ENCODE data around the gene LIMK2.

The LIMK2 gene

GRCh38 chr22:31275018-31275417, 62.9 kb downstream of the LIMK2 start:
- H3K36me3 ChIP-seq (ENCODE audit: control insufficient read depth, insufficient read depth, low read length), result peaks cover 84% of the 10 kb centered on the region
- 96 to 100% methylated on average over 5 to 6 of the region's 6 CpGs for WGBS, 2 experiments (ENCODE audit: insufficient coverage in 2 of 2)
- no peak overlapping the region for H3K4me3 ChIP-seq (ENCODE audit: extremely low read depth, insufficient read depth, low read length, poor library complexity, severe bottlenecking)
- H3K4me1 ChIP-seq (ENCODE audit: control insufficient read depth, insufficient read depth, low read length, poor library complexity, severe bottlenecking), result peaks cover 1% of the 10 kb centered on the region
- H3K9me3 ChIP-seq (ENCODE audit: control insufficient read depth, low read length), result no peaks in the 10 kb centered on the region
- no peak overlapping the region for H3K27ac ChIP-seq (ENCODE audit: low read depth, low read length, severe bottlenecking)

- no peaks in the 10 kb centered on the region for H3K9me3 ChIP-seq (ENCODE audit: control insufficient read depth, low read length)
- peaks cover 83% of the 10 kb centered on the region for H3K36me3 ChIP-seq (ENCODE audit: control insufficient read depth, insufficient read depth, low read length)
- no peak overlapping the region for H3K4me3 ChIP-seq (ENCODE audit: extremely low read depth, insufficient read depth, low read length, poor library complexity, severe bottlenecking)
- no peaks in the 10 kb centered on the region for H3K4me1 ChIP-seq (ENCODE audit: control insufficient read depth, insufficient read depth, low read length, poor library complexity, severe bottlenecking)
- H3K27ac ChIP-seq (ENCODE audit: low read depth, low read length, severe bottlenecking), result no peak overlapping the region
- 75 to 83% methylated on average over 2 to 3 of the region's 5 CpGs for WGBS, 2 experiments (ENCODE audit: insufficient coverage in 2 of 2)
Observed at GRCh38 chr22:31275576-31275975, 63.5 kb downstream of the LIMK2 start.

DNA sequence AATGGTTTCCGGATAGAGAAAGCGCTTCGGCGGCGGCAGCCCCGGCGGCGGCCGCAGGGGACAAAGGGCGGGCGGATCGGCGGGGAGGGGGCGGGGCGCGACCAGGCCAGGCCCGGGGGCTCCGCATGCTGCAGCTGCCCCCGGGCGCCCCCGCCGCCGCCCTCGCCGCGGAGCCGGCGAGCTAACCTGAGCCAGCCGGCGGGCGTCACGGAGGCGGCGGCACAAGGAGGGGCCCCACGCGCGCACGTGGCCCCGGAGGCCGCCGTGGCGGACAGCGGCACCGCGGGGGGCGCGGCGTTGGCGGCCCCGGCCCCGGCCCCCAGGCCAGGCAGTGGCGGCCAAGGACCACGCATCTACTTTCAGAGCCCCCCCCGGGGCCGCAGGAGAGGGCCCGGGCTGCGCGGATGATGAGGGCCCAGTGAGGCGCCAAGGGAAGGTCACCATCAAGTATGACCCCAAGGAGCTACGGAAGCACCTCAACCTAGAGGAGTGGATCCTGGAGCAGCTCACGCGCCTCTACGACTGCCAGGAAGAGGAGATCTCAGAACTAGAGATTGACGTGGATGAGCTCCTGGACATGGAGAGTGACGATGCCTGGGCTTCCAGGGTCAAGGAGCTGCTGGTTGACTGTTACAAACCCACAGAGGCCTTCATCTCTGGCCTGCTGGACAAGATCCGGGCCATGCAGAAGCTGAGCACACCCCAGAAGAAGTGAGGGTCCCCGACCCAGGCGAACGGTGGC, 64.5 kb downstream of the LIMK2 start:
- no peaks in the 10 kb centered on the region for H3K4me1 ChIP-seq (ENCODE audit: control insufficient read depth, insufficient read depth, low read length, poor library complexity, severe bottlenecking)
- no peak overlapping the region for H3K4me3 ChIP-seq (ENCODE audit: extremely low read depth, insufficient read depth, low read length, poor library complexity, severe bottlenecking)
- peaks cover 82% of the 10 kb centered on the region for H3K36me3 ChIP-seq (ENCODE audit: control insufficient read depth, insufficient read depth, low read length)
- 97 to 98% methylated on average over 49 to 53 of the region's 69 CpGs for WGBS, 2 experiments (ENCODE audit: insufficient coverage in 2 of 2)
- no peak overlapping the region for H3K27ac ChIP-seq (ENCODE audit: low read depth, low read length, severe bottlenecking)
- no peaks in the 10 kb centered on the region for H3K9me3 ChIP-seq (ENCODE audit: control insufficient read depth, low read length)

GRCh38 chr22:31277741-31278140, 65.6 kb downstream of the LIMK2 start:
- 90 to 97% methylated on average over 3 to 4 of the region's 5 CpGs for whole genome bisulfite sequencing, 2 experiments (ENCODE audit: insufficient coverage in 2 of 2)
- Histone ChIP-seq H3K4me1 (ENCODE audit: control insufficient read depth, insufficient read depth, low read length, poor library complexity, severe bottlenecking) (no peaks in the 10 kb centered on the region), H3K36me3 (ENCODE audit: control insufficient read depth, insufficient read depth, low read length) (peaks cover 83% of the 10 kb centered on the region), H3K4me3 (ENCODE audit: extremely low read depth, insufficient read depth, low read length, poor library complexity, severe bottlenecking) (no peak overlapping the region), H3K9me3 (ENCODE audit: control insufficient read depth, low read length) (no peaks in the 10 kb centered on the region), H3K27ac (ENCODE audit: low read depth, low read length, severe bottlenecking) (no peak overlapping the region)

DNA sequence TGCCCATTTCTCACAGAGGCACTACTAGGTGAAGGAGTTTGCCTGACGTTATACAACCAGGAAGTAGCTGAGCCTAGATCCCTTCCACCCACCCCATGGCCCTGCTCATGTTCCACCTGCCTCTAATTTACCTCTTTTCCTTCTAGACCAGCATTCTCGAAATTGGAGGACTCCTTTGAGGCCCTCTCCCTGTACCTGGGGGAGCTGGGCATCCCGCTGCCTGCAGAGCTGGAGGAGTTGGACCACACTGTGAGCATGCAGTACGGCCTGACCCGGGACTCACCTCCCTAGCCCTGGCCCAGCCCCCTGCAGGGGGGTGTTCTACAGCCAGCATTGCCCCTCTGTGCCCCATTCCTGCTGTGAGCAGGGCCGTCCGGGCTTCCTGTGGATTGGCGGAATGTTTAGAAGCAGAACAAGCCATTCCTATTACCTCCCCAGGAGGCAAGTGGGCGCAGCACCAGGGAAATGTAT, 66.1 kb downstream of the LIMK2 start:
- Histone ChIP-seq H3K4me1 (ENCODE audit: control insufficient read depth, insufficient read depth, low read length, poor library complexity, severe bottlenecking) (no peaks in the 10 kb centered on the region), H3K4me3 (ENCODE audit: extremely low read depth, insufficient read depth, low read length, poor library complexity, severe bottlenecking) (no peak overlapping the region), H3K36me3 (ENCODE audit: control insufficient read depth, insufficient read depth, low read length) (peaks cover 81% of the 10 kb centered on the region), H3K27ac (ENCODE audit: low read depth, low read length, severe bottlenecking) (no peak overlapping the region), H3K9me3 (ENCODE audit: control insufficient read depth, low read length) (no peaks in the 10 kb centered on the region)
- WGBS, 2 experiments (ENCODE audit: insufficient coverage in 2 of 2), result 90 to 97% methylated on average over 4 to 9 of the region's 9 CpGs

DNA sequence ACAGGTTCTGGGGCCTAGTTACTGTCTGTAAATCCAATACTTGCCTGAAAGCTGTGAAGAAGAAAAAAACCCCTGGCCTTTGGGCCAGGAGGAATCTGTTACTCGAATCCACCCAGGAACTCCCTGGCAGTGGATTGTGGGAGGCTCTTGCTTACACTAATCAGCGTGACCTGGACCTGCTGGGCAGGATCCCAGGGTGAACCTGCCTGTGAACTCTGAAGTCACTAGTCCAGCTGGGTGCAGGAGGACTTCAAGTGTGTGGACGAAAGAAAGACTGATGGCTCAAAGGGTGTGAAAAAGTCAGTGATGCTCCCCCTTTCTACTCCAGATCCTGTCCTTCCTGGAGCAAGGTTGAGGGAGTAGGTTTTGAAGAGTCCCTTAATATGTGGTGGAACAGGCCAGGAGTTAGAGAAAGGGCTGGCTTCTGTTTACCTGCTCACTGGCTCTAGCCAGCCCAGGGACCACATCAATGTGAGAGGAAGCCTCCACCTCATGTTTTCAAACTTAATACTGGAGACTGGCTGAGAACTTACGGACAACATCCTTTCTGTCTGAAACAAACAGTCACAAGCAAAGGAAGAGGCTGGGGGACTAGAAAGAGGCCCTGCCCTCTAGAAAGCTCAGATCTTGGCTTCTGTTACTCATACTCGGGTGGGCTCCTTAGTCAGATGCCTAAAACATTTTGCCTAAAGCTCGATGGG, 66.7 kb downstream of the LIMK2 start:
- Histone ChIP-seq H3K27ac (ENCODE audit: low read depth, low read length, severe bottlenecking) (no peak overlapping the region), H3K4me3 (ENCODE audit: extremely low read depth, insufficient read depth, low read length, poor library complexity, severe bottlenecking) (no peak overlapping the region), H3K9me3 (ENCODE audit: control insufficient read depth, low read length) (no peaks in the 10 kb centered on the region), H3K4me1 (ENCODE audit: control insufficient read depth, insufficient read depth, low read length, poor library complexity, severe bottlenecking) (no peaks in the 10 kb centered on the region), H3K36me3 (ENCODE audit: control insufficient read depth, insufficient read depth, low read length) (peaks cover 78% of the 10 kb centered on the region)
- 90 to 97% methylated on average over 4 to 5 of the region's 6 CpGs for WGBS, 2 experiments (ENCODE audit: insufficient coverage in 2 of 2)

GRCh38 chr22:31279327-31279669, 67.2 kb downstream of the LIMK2 start:
- H3K36me3 ChIP-seq (ENCODE audit: control insufficient read depth, insufficient read depth, low read length), result peaks cover 76% of the 10 kb centered on the region
- no peak overlapping the region for H3K27ac ChIP-seq (ENCODE audit: low read depth, low read length, severe bottlenecking)
- H3K9me3 ChIP-seq (ENCODE audit: control insufficient read depth, low read length), result no peaks in the 10 kb centered on the region
- H3K4me3 ChIP-seq (ENCODE audit: extremely low read depth, insufficient read depth, low read length, poor library complexity, severe bottlenecking), result no peak overlapping the region
- no peaks in the 10 kb centered on the region for H3K4me1 ChIP-seq (ENCODE audit: control insufficient read depth, insufficient read depth, low read length, poor library complexity, severe bottlenecking)

DNA sequence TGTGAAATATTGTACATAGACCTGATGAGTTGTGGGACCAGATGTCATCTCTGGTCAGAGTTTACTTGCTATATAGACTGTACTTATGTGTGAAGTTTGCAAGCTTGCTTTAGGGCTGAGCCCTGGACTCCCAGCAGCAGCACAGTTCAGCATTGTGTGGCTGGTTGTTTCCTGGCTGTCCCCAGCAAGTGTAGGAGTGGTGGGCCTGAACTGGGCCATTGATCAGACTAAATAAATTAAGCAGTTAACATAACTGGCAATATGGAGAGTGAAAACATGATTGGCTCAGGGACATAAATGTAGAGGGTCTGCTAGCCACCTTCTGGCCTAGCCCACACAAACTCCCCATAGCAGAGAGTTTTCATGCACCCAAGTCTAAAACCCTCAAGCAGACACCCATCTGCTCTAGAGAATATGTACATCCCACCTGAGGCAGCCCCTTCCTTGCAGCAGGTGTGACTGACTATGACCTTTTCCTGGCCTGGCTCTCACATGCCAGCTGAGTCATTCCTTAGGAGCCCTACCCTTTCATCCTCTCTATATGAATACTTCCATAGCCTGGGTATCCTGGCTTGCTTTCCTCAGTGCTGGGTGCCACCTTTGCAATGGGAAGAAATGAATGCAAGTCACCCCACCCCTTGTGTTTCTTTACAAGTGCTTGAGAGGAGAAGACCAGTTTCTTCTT, 67.9 kb downstream of the LIMK2 start:
- H3K36me3 ChIP-seq (ENCODE audit: control insufficient read depth, insufficient read depth, low read length), result peaks cover 69% of the 10 kb centered on the region
- H3K9me3 ChIP-seq (ENCODE audit: control insufficient read depth, low read length), result no peaks in the 10 kb centered on the region
- H3K27ac ChIP-seq (ENCODE audit: low read depth, low read length, severe bottlenecking), result no peak overlapping the region
- H3K4me3 ChIP-seq (ENCODE audit: extremely low read depth, insufficient read depth, low read length, poor library complexity, severe bottlenecking), result no peak overlapping the region
- no peaks in the 10 kb centered on the region for H3K4me1 ChIP-seq (ENCODE audit: control insufficient read depth, insufficient read depth, low read length, poor library complexity, severe bottlenecking)

DNA sequence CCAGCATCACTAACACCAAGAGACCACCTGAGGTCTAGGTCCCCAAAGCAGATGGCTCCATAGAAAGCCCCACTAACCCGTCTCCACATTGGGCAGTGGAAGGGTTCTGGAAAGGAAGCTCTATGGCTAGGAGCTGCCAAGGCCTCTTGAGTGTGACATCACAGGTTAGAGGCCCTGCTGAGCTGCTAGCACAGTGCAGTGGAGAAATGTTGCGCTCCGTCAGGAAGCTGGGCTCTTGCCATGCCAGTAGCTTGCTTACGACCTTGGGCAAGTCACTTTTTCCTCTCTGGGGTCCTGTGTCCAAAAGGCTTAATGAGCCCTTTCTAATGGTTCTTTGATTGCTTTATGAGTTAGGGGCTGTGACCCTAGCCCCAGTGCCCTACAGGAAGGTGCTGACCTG, 69.6 kb downstream of the LIMK2 start:
- no peaks in the 10 kb centered on the region for H3K9me3 ChIP-seq (ENCODE audit: control insufficient read depth, low read length)
- peaks cover 64% of the 10 kb centered on the region for H3K36me3 ChIP-seq (ENCODE audit: control insufficient read depth, insufficient read depth, low read length)
- H3K4me3 ChIP-seq (ENCODE audit: extremely low read depth, insufficient read depth, low read length, poor library complexity, severe bottlenecking), result no peak overlapping the region
- H3K27ac ChIP-seq (ENCODE audit: low read depth, low read length, severe bottlenecking), result no peak overlapping the region
- WGBS, 2 experiments (ENCODE audit: insufficient coverage in 2 of 2), result 86 to 93% methylated on average over 3 to 4 of the region's 4 CpGs
- no peaks in the 10 kb centered on the region for H3K4me1 ChIP-seq (ENCODE audit: control insufficient read depth, insufficient read depth, low read length, poor library complexity, severe bottlenecking)

GRCh38 chr22:31282748-31283468, 70.8 kb downstream of the LIMK2 start:
- no peaks in the 10 kb centered on the region for H3K9me3 ChIP-seq (ENCODE audit: control insufficient read depth, low read length)
- H3K36me3 ChIP-seq (ENCODE audit: control insufficient read depth, insufficient read depth, low read length), result peaks cover 54% of the 10 kb centered on the region
- no peak overlapping the region for H3K4me3 ChIP-seq (ENCODE audit: extremely low read depth, insufficient read depth, low read length, poor library complexity, severe bottlenecking)
- H3K4me1 ChIP-seq (ENCODE audit: control insufficient read depth, insufficient read depth, low read length, poor library complexity, severe bottlenecking), result no peaks in the 10 kb centered on the region
- no peak overlapping the region for H3K27ac ChIP-seq (ENCODE audit: low read depth, low read length, severe bottlenecking)
- WGBS, 2 experiments (ENCODE audit: insufficient coverage in 2 of 2), result 82 to 100% methylated on average over 3 to 5 of the region's 8 CpGs

Data from mesodermal cell (in vitro differentiated cells).